GM21447 (cell line): ENCODE measurements around the gene CBY1.

ENCODE experiments used
- ATAC-seq: cut with Tn5 transposase; IDR thresholded peaks from one replicate; pipeline ENCODE4 v1.9.1; 2021; ENCODE audit not compliant: unreplicated experiment

CBY1 gene

GRCh38 chr22:38721551-38721950 lies 65.1 kb downstream of the CBY1 start:
- ATAC-seq, result no peak
